GM12878 (cell line): ENCODE measurements around the gene STAMBPL1. TPM values are rescaled to one million over a fixed set of nuclear protein-coding genes. Genes with fewer than 3 reads are reported as not detected.

Experiments used
- ATAC-seq: fragments of 200-7000 bp; cut with Tn5 transposase; 3 replicates; pipeline ENCODE4 v1.9.1; 2020; ENCODE audit warnings: mild to moderate bottlenecking, moderate library complexity
- BruUV-seq: library from RNA; stranded (reverse); fragments of 400-500 nt; replicated peaks from 2 replicates; lab custom pipeline; 2021; lab: Mats Ljungman, UMichigan
- CTCF ChIA-PET: fragments of 300-600 bp; sonication (Branson Sonifier 250); formaldehyde crosslinking; extraction: SDS; loops from one replicate; lab custom pipeline; 2021; ENCODE audit warnings: inconsistent platforms; lab: Yijun Ruan, JAX
- POLR2A ChIA-PET: fragments of 350-600 bp; formaldehyde crosslinking; extraction: SDS; loops from one replicate; lab custom pipeline; 2021; ENCODE audit warnings: inconsistent platforms; lab: Charles Lee
- RAD21 ChIA-PET: fragments of 300-600 bp; sonication (Branson Sonifier 250); formaldehyde crosslinking; loops from one replicate; lab custom pipeline; 2023; ENCODE audit warnings: antibody characterized with exemption; ENCODE audit not compliant: unreplicated experiment; lab: Charles Lee
- SMC1A ChIA-PET: fragments of 300-600 bp; sonication (Branson Sonifier 250); formaldehyde crosslinking; loops from one replicate; lab custom pipeline; 2023; ENCODE audit not compliant: unreplicated experiment, uncharacterized antibody; lab: Charles Lee
- DNase-seq: peaks from one replicate; pipeline ENCODE4 v3.0.0-alpha.2; 2011; ENCODE audit warnings: low read depth, low spot score
- FAIRE-seq: peaks from 3 replicates; lab custom pipeline; 2011; peaks lifted over from hg19 to GRCh38; lab: Jason Lieb, UNC
- H2AFZ ChIP-seq: 2 replicates; pipeline ENCODE4 v1.6.0; 2011; ENCODE audit warnings: low read depth, low read length, control low read depth; ENCODE audit not compliant: control insufficient read depth
- H3K27ac ChIP-seq: 2 replicates; pipeline ENCODE4 v1.5.1; 2011; ENCODE audit warnings: control low read depth; ENCODE audit not compliant: control insufficient read depth, insufficient read depth
- H3K27me3 ChIP-seq, 2 experiments: replicated peaks in 1 of 2; 2 replicates each; pipeline versions ENCODE4 v1.6.0 to v1.6.1; 2011; ENCODE audit warnings: low read length in 1 of 2; ENCODE audit not compliant: control insufficient read depth in 2 of 2, insufficient read depth in 2 of 2
- H3K36me3 ChIP-seq, 2 experiments: 2 replicates each; pipeline ENCODE4 v1.5.1; 2011; ENCODE audit warnings: low read length in 1 of 2; ENCODE audit not compliant: control insufficient read depth in 2 of 2, insufficient read depth in 2 of 2
- H3K4me1 ChIP-seq: 2 replicates; pipeline ENCODE4 v1.6.1; 2011; ENCODE audit warnings: mild to moderate bottlenecking, low read length, moderate library complexity, mixed read lengths; ENCODE audit not compliant: control insufficient read depth, insufficient read depth
- H3K4me2 ChIP-seq: 2 replicates; pipeline ENCODE4 v1.6.0; 2011; ENCODE audit warnings: control low read depth; ENCODE audit not compliant: control insufficient read depth, insufficient read depth
- H3K4me3 ChIP-seq: fragments of 200-600 bp; sonication (generic); 2 replicates; pipeline ENCODE4 v1.5.1; 2016
- H3K79me2 ChIP-seq: 2 replicates; pipeline ENCODE4 v1.6.0; 2011; ENCODE audit warnings: low read length; ENCODE audit not compliant: control insufficient read depth, insufficient read depth
- H3K9ac ChIP-seq: 2 replicates; pipeline ENCODE4 v1.8.0; 2011; ENCODE audit warnings: low read length, control low read depth, mixed read lengths; ENCODE audit not compliant: control insufficient read depth, insufficient read depth
- H3K9me3 ChIP-seq: replicated peaks from 3 replicates; pipeline ENCODE4 v1.5.1; 2011; ENCODE audit warnings: mild to moderate bottlenecking, low read length; ENCODE audit not compliant: control insufficient read depth, insufficient read depth
- H4K20me1 ChIP-seq: 2 replicates; pipeline ENCODE4 v1.6.0; 2011; ENCODE audit not compliant: control insufficient read depth, insufficient read depth
- NFYA ChIP-seq: IDR thresholded peaks from 2 replicates; pipeline ENCODE4 v1.6.1; 2011; ENCODE audit warnings: low read depth, mild to moderate bottlenecking, low read length, improper control_type of control experiment, borderline replicate concordance
- PML ChIP-seq: IDR thresholded peaks from 2 replicates; pipeline ENCODE4 v1.6.1; 2012; ENCODE audit warnings: low read length, inconsistent platforms
- POLR2A ChIP-seq: IDR thresholded peaks from 2 replicates; pipeline ENCODE4 v1.6.1; 2011; ENCODE audit warnings: low read depth, mild to moderate bottlenecking, low read length
- POLR2AphosphoS5 ChIP-seq: IDR thresholded peaks from 2 replicates; pipeline ENCODE4 v1.6.1; 2011; ENCODE audit warnings: mild to moderate bottlenecking, low read length, inconsistent platforms
- RCOR1 ChIP-seq: conservative IDR thresholded peaks from 2 replicates; pipeline ENCODE4 v1.6.1; 2012; ENCODE audit warnings: low read depth, low read length, improper control_type of control experiment
- SUZ12 ChIP-seq: fragments of 200-600 bp; sonication (generic); IDR thresholded peaks from one replicate; pipeline ENCODE4 v1.6.1; 2018; ENCODE audit warnings: antibody characterized with exemption, mild to moderate bottlenecking; ENCODE audit not compliant: unreplicated experiment
- ZNF384 ChIP-seq: IDR thresholded peaks from 2 replicates; pipeline ENCODE4 v1.6.1; 2012; ENCODE audit warnings: low read depth, mild to moderate bottlenecking, low read length, improper control_type of control experiment, borderline replicate concordance
- WGBS: methylation state at CpG from one replicate; pipeline ENCODE4 v1.1.6; 2016; ENCODE audit warnings: low lambda C conversion rate; ENCODE audit not compliant: insufficient replicate concordance, insufficient coverage; ENCODE audit errors: missing lambda C conversion rate; 5-methylcytosine and 5-hydroxymethylcytosine counted together
- in situ Hi-C: fragments of 300-500 bp; cut with MboI; formaldehyde crosslinking; loops from 9 replicates; pipeline ENCODE4 v1.14.3; 2018; ENCODE audit warnings: mixed read lengths
- intact Hi-C: fragments of 100-400 bp; cut with micrococcal nuclease; formaldehyde crosslinking; loops from one replicate; pipeline ENCODE4 v1.14.2; 2022; ENCODE audit not compliant: unreplicated experiment
- polyA plus RNA-seq, 11 experiments: library from polyadenylated mRNA; depleted of rRNA in 4 of 11; unstranded in 6 of 11; stranded (reverse) in 5 of 11; fragments of >200 nt; fragmentation: Nextera tagmentation in 4 of 11; fragmentation: Illumina TruSeq in 1 of 11; extraction: Ambion mirVana in 4 of 11; extraction: Trizol in 1 of 11; gene quantifications; 1 replicate in 1 of 11; 2 replicates in 10 of 11; pipeline versions ENCODE4 v1.2.1 to v1.2.3, GENCODE V29; 2011 to 2016; ENCODE audit warnings: inconsistent platforms in 2 of 11, missing spikeins in 2 of 11, low read depth in 1 of 11
- total RNA-seq, 4 experiments: library from RNA; depleted of rRNA in 3 of 4; stranded (reverse); fragments of >200 nt in 3 of 4; fragmentation: Illumina TruSeq in 1 of 4; extraction: Trizol in 1 of 4; gene quantifications; 2 replicates each; pipeline versions ENCODE4 v1.2.1 to v1.2.3, GENCODE V29; 2013 to 2021
- TF ChIP-seq, protein P1 (sequence below): IDR thresholded peaks from 2 replicates; pipeline ENCODE4 v1.6.1; 2012; ENCODE audit warnings: mild to moderate bottlenecking, low read depth, low read length
- TF ChIP-seq, protein P2 (sequence below): IDR thresholded peaks from 2 replicates; pipeline ENCODE4 v1.6.1; 2012; ENCODE audit warnings: low read length, inconsistent platforms

STAMBPL1 gene
- total and polyA plus RNA-seq, 10 of the 15 experiments (the other 5 are each of a cell fraction or from before 2014, with no cell fraction given): 7.5 to 44.1 (median 25.4) TPM

- Histone ChIP-seq H3K4me1 (peaks cover 4% of the 10 kb centered on the region; the same call in 1 of the 2 replicates), H4K20me1 (no peaks in the 10 kb centered on the region), H3K9ac (no peak overlapping the region), H2AFZ (no peak overlapping the region), H3K9me3 (no peaks in the 10 kb centered on the region), H3K79me2 (no peaks in the 10 kb centered on the region), H3K27me3 (no peaks in the 10 kb centered on the region), H3K4me2 (no peak overlapping the region), H3K36me3 (no peaks in the 10 kb centered on the region), H3K4me3 (no peak overlapping the region), H3K27ac (no peak overlapping the region)
- no peak for TF ChIP-seq NFYA
- no peak for TF ChIP-seq POLR2A
- TF ChIP-seq POLR2AphosphoS5: no peak
- BruUV-seq: no TSS peak
- no peak for DNase-seq
- WGBS: 80% methylated on average over 3 of the region's 3 CpGs
- intact Hi-C loops (no loop called here), in situ Hi-C loops (no loop called here)
- POLR2A ChIA-PET: no interaction called here
- RAD21 ChIA-PET: no interaction called here
- ATAC-seq: no peak
- CTCF ChIA-PET: interaction anchor here (1.2 to 3.8 kb wide), 3 partner anchors 10 to 30 kb away, joined by 3 to 27 read pairs (median 6); no protein-coding TSS in a partner anchor
- no peak for FAIRE-seq
- SMC1A ChIA-PET: interaction anchor here (1.7 kb wide), 1 partner anchor 53 kb away, joined by 5 read pairs; no protein-coding TSS in a partner anchor
Observed at GRCh38 chr10:88854684-88855083, 25.4 kb upstream of the STAMBPL1 start.

DNA sequence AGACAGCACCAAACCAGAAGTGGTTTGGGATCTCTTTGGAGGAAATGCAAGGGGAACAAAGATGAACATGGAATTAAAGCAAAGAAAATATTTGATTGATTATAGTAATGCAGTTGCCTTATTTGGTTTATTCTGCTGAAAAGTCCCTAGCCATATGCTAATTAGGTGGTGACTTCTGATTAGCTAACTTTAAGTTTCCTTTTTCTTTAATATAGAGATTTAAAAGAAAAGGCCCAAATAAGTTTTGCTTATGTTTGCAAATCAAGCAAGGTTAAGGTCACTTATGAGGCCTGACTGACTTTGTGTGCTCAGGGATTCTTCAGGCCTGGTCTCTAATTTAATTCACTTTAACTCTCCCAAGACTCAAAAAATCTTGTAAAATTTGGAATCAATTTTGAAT lies 22.2 kb upstream of the STAMBPL1 start:
- in situ Hi-C loops: no loop called here
- no peak overlapping the region for H3K4me2 ChIP-seq
- CTCF ChIA-PET: interaction anchor here (0.8 to 3.8 kb wide), 2 partner anchors 13 to 22 kb away, joined by 4 to 27 read pairs; no protein-coding TSS in a partner anchor

More for the DNA sequence above, 22.2 kb upstream of the STAMBPL1 start:
- H3K9me3 ChIP-seq: no peaks in the 10 kb centered on the region
- TF ChIP-seq PML (no peak), RCOR1 (no peak), SUZ12 (no peak), ZNF384 (no peak)
- TF ChIP-seq, protein P1, sequence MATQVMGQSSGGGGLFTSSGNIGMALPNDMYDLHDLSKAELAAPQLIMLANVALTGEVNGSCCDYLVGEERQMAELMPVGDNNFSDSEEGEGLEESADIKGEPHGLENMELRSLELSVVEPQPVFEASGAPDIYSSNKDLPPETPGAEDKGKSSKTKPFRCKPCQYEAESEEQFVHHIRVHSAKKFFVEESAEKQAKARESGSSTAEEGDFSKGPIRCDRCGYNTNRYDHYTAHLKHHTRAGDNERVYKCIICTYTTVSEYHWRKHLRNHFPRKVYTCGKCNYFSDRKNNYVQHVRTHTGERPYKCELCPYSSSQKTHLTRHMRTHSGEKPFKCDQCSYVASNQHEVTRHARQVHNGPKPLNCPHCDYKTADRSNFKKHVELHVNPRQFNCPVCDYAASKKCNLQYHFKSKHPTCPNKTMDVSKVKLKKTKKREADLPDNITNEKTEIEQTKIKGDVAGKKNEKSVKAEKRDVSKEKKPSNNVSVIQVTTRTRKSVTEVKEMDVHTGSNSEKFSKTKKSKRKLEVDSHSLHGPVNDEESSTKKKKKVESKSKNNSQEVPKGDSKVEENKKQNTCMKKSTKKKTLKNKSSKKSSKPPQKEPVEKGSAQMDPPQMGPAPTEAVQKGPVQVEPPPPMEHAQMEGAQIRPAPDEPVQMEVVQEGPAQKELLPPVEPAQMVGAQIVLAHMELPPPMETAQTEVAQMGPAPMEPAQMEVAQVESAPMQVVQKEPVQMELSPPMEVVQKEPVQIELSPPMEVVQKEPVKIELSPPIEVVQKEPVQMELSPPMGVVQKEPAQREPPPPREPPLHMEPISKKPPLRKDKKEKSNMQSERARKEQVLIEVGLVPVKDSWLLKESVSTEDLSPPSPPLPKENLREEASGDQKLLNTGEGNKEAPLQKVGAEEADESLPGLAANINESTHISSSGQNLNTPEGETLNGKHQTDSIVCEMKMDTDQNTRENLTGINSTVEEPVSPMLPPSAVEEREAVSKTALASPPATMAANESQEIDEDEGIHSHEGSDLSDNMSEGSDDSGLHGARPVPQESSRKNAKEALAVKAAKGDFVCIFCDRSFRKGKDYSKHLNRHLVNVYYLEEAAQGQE: no peak
- TF ChIP-seq, protein P2, sequence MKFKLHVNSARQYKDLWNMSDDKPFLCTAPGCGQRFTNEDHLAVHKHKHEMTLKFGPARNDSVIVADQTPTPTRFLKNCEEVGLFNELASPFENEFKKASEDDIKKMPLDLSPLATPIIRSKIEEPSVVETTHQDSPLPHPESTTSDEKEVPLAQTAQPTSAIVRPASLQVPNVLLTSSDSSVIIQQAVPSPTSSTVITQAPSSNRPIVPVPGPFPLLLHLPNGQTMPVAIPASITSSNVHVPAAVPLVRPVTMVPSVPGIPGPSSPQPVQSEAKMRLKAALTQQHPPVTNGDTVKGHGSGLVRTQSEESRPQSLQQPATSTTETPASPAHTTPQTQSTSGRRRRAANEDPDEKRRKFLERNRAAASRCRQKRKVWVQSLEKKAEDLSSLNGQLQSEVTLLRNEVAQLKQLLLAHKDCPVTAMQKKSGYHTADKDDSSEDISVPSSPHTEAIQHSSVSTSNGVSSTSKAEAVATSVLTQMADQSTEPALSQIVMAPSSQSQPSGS: no peak
- TF ChIP-seq, all 136 proteins: peak for 0
- intact Hi-C loops: no loop called here
- H3K27me3 ChIP-seq: no peaks in the 10 kb centered on the region
- no peak overlapping the region for H3K9ac ChIP-seq
- FAIRE-seq (no peak), DNase-seq (no peak), ATAC-seq (no peak)
- ChIA-PET POLR2A (no interaction called here), RAD21 (interaction anchor here (1.2 to 2.0 kb wide), 2 partner anchors 22 to 23 kb away, joined by 3 to 6 read pairs; no protein-coding TSS in a partner anchor), SMC1A (interaction anchor here (1.5 to 4.1 kb wide), 3 partner anchors 12 to 75 kb away, joined by 4 to 19 read pairs (median 9); no protein-coding TSS in a partner anchor)
- H3K79me2 ChIP-seq: no peaks in the 10 kb centered on the region
- H3K27ac ChIP-seq: no peak overlapping the region
- no peak overlapping the region for H2AFZ ChIP-seq
- H3K4me1 ChIP-seq: no peaks in the 10 kb centered on the region
- no peaks in the 10 kb centered on the region for H4K20me1 ChIP-seq
- no TSS peak for BruUV-seq
- no peak overlapping the region for H3K4me3 ChIP-seq
- no peaks in the 10 kb centered on the region for H3K36me3 ChIP-seq
